DMS53 (cell line): ENCODE results near the gene RYR2.
"Not testable (repeated sequence)": the region's sequence is repeated elsewhere in the genome, so short reads cannot be mapped to it uniquely, and the experiment has no call there.

Experiments
- DNase-seq: peaks from one replicate; lab custom pipeline; 2025; lab: John Stamatoyannopoulos, UW

The RYR2 gene

GRCh38 chr1:237562242-237562823 is 520.3 kb downstream of the RYR2 start:
- DNase-seq: peak; percentile 89

- DNase-seq: no peak
Observed at GRCh38 chr1:237565236-237565635, 523.3 kb downstream of the RYR2 start.

GRCh38 chr1:237566581-237566980 is 524.6 kb downstream of the RYR2 start:
- no peak for DNase-seq

- DNase-seq: no peak
Observed at GRCh38 chr1:237568955-237569354, 527.0 kb downstream of the RYR2 start.

GRCh38 chr1:237570530-237570929 is 528.5 kb downstream of the RYR2 start:
- DNase-seq: peak; percentile 29

- DNase-seq: no peak
Observed at GRCh38 chr1:237574536-237574935, 532.6 kb downstream of the RYR2 start.

GRCh38 chr1:237578540-237578939 is 536.6 kb downstream of the RYR2 start:
- no peak for DNase-seq

GRCh38 chr1:237580726-237581125 is 538.7 kb downstream of the RYR2 start:
- DNase-seq: no peak

- DNase-seq: no peak
Observed at GRCh38 chr1:237583270-237583669, 541.3 kb downstream of the RYR2 start.

- no peak for DNase-seq
Observed at GRCh38 chr1:237583756-237584155, 541.8 kb downstream of the RYR2 start.

- no peak for DNase-seq
Observed at GRCh38 chr1:237590386-237590785, 548.4 kb downstream of the RYR2 start.

- DNase-seq: peak; percentile 7
Observed at GRCh38 chr1:237591353-237591752, 549.4 kb downstream of the RYR2 start.

GRCh38 chr1:237603036-237603568 is 561.1 kb downstream of the RYR2 start:
- not testable (repeated sequence) for DNase-seq

- no peak for DNase-seq
Observed at GRCh38 chr1:237608433-237608832, 566.4 kb downstream of the RYR2 start.

GRCh38 chr1:237610157-237610556 is 568.2 kb downstream of the RYR2 start:
- no peak for DNase-seq

- DNase-seq: no peak
Observed at GRCh38 chr1:237613984-237614383, 572.0 kb downstream of the RYR2 start.

- no peak for DNase-seq
Observed at GRCh38 chr1:237619553-237619952, 577.6 kb downstream of the RYR2 start.

- no peak for DNase-seq
Observed at GRCh38 chr1:237634922-237635321, 592.9 kb downstream of the RYR2 start.

- no peak for DNase-seq
Observed at GRCh38 chr1:237638555-237638954, 596.6 kb downstream of the RYR2 start.

GRCh38 chr1:237640011-237640671 is 598.2 kb downstream of the RYR2 start:
- DNase-seq: no peak

GRCh38 chr1:237640966-237641365 is 599.0 kb downstream of the RYR2 start:
- no peak for DNase-seq

- DNase-seq: no peak
Observed at GRCh38 chr1:237650809-237651208, 608.8 kb downstream of the RYR2 start.

- no peak for DNase-seq
Observed at GRCh38 chr1:237655778-237656177, 613.8 kb downstream of the RYR2 start.

GRCh38 chr1:237664348-237664747 is 622.4 kb downstream of the RYR2 start:
- DNase-seq: no peak
